Right forelimb (tissue), 1 donor: Measurements from ENCODE around the gene CAPN5.
A peak's percentile ranks its signal among the peaks of the same experiment; 100 is the strongest.
"Not testable (repeated sequence)": the region's sequence is repeated elsewhere in the genome, so short reads cannot be mapped to it uniquely, and the experiment has no call there.

ENCODE experiments used
- DNase-seq: peaks from one replicate; pipeline ENCODE4 v3.0.0-alpha.2; 2018

The CAPN5 gene

GRCh38 chr11:77066229-77067042, at the start of gene CAPN5:
CAPN5 (plus strand) TSS chr11:77066971; CDS start chr11:77084887, 17,916 bp downstream.
- DNase-seq = peak; percentile 95

DNA sequence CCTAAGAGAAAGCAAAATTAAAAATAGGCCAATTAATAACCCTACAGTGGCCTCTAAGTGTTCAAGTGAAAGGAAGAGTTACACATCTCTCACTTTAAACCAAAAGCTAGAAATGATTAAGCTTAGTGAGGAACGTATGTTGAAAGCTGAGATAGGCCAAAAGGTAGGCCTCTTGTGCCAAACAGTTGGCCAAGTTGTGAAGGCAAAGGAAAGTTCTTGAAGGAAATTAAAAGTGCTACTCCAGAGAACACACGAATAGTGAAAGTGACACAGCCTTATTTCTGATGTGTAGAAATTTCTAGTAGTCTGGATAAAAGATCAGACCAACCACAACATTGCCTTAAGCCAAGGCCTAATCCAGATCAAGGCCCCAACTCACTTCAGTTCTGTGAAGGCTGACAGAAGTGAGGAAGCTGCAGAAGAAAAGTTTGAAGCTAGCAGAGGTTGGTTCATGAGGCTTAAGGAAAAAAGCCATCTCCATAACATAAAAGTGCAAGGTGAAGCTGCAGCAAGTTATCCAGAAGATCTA, 48.3 kb upstream of the CAPN5 start:
- not testable (repeated sequence) for DNase-seq

DNA sequence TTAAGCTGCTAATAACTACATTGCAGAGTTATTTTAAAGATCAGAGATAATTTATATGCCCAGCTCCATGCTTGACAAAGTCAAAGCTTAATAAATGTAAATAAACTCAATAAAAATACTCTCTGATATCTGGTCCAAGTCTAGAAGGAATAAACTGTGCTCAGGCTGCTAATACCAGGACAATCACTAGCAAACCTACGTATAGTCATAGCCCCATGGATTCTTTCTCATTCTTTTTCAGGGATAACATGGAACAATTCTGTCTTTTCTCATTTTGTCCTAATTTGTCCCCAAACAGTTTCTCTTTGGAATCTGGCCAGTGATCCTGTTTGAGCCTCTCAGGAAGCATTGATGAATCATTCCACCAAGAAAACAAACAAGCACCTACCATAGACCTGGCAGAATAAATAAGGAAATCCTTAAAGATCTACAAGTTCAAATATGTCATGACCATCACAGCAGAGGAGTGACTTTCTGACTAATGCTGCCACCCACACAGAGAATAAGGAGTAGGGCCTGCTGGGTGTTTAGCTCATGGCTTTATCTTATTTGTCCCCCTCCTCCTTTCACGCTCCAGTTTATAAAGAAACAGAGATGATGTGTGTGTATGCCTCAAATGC, 46.7 kb upstream of the CAPN5 start:
- DNase-seq = no peak

GRCh38 chr11:77020734-77021133, 46.0 kb upstream of the CAPN5 start:
- no peak for DNase-seq

GRCh38 chr11:77024745-77025144, 42.0 kb upstream of the CAPN5 start:
- no peak for DNase-seq

DNA sequence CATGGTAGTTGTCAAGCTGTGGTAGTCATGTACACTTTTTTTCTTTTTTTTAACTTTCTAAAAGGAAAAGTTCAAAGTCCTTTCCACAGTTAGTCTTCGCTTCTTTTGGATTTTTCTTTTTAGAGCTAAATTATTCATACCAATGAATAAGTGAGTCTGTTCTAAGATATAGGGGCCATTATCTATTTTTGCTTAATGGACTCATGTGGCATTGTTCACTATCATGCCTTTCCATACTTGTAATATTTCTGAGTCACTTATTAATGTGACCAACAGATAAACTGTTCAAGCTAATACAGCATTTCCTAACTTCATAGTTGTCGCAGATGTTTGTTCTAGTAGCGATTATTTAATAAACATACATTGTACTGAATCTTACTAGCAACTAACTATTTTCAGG, 40.5 kb upstream of the CAPN5 start:
- no peak for DNase-seq

DNA sequence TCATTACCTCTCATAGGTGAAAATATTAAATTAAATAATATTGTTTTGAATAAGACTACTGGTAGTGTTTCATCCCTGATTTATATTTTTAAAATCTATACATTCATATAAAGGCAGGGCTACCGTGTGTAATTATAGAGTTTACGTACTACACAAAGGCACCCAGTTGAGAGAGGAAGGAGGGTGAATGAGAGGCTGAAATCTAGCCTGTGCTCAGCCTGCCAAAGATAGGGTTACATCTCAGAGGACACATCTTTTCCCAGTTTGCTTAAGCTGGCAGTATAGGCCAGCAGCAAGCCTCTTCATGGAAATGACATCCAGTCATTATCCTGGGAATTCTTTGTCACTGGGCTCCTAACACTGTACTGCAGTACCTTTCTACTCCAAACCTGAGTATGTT, 40.0 kb upstream of the CAPN5 start:
- DNase-seq = no peak

DNA sequence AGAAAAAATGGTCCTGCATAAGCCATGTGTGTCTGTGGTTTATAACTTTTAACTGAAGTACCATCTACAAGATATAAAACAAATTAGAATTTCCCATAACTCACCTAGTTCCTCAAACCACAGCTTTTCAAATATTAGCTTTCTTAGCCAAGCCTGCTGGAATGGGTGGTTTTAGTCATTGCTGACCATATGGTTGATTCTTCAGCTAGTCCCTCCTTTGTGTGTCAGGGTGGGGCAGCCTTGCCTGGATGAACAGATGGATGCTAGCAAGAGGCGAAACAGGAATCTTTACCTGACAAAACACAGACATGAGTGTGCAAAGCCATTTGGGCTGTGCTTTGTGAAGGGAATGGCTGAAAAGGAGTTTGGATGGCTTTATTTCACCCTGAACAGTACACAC, 39.5 kb upstream of the CAPN5 start:
- no peak for DNase-seq

DNA sequence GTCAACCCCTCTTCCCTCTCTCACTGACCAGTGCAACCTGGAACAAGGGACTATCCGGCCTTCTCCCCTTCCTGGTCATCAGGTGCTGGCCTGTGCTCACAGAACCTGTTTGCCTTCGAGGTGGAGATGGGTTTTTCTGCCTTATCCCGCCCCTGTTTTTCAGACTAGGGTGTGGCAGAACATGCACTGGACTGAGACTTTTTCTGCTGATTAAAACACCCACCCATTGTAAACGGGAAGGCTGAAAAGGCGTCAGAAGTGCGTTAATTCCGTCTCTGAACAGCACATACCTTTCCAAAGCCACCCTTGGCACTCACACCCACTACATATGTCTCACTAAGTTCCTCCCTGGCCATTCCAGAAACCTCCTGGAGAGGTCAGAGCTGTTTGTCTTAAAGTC, 36.9 kb upstream of the CAPN5 start:
- DNase-seq = no peak

DNA sequence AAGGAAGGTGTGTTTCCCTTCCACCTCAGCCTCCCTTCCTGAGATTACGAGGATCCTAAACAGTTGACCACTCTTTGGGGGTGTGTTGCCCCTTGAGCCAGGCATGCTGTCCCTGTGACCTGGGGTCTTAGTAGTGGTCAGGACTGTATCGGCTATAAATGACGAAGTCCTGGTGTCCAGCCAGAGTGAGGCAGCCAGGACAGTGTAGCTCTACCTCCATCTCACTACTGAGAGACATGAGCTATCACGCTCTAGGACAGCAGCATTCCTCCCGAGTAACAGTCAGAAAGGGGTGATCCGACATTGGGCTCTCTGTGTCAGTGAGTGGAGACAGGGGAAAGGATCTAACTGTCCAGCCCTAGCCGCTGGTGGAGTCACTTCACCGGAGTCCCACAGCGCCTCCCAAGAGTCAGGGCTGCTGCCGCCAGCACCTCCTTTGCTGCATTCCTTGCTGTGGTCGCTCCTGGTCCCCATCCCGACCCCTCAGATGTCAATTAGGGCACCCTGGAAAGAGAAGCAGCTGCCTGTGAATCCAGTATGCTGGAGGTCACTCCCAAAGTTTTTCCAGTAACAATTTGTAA, 35.8 kb upstream of the CAPN5 start:
- DNase-seq = no peak

DNA sequence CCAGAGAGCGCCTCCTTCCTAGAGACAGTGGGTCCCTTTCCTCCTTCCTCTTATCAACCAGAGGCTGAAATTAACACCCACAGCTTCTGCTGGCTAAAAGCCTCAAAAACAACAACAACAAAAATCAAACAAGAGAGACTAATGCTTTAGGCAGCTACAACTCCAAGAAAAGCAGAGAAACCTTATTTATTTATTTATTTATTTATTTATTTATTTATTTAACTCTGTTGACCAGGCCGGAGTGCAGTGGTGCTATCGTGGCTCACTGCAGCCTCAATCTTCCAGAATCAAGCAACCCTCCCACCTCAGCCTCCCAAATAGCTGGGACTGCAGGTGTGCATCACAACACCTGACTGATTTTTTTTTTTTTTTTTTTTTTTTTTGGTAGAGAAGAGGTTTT, 35.2 kb upstream of the CAPN5 start:
- no peak for DNase-seq

- no peak for DNase-seq
These were observed 31.7 kb upstream of the CAPN5 start for GRCh38 chr11:77035039-77035438.

DNA sequence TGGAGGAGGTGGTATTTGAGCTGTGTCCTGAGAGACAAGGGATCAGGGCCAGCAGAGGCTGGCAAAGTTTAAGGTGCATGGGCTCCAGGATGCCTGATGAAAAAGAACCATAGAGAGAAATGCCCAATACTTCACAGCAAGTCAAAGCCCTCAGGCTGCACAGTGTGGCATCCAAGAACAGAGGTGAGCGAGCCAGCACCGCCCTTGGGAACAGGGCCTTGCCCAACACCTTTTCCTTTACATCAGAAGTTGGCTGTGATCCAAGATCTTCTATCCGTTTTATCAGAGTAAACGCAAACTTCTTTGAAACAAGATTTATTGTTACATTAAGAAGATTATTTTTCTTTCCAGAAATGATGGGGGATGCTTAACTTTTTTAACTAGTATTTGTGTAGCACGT, 31.2 kb upstream of the CAPN5 start:
- DNase-seq = no peak

GRCh38 chr11:77036398-77036797, 30.4 kb upstream of the CAPN5 start:
- no peak for DNase-seq

- DNase-seq = no peak
These were observed 29.7 kb upstream of the CAPN5 start for GRCh38 chr11:77037057-77037456.

GRCh38 chr11:77038029-77038824, 28.5 kb upstream of the CAPN5 start:
- no peak for DNase-seq

GRCh38 chr11:77038825-77039326, 27.9 kb upstream of the CAPN5 start:
- no peak for DNase-seq

DNA sequence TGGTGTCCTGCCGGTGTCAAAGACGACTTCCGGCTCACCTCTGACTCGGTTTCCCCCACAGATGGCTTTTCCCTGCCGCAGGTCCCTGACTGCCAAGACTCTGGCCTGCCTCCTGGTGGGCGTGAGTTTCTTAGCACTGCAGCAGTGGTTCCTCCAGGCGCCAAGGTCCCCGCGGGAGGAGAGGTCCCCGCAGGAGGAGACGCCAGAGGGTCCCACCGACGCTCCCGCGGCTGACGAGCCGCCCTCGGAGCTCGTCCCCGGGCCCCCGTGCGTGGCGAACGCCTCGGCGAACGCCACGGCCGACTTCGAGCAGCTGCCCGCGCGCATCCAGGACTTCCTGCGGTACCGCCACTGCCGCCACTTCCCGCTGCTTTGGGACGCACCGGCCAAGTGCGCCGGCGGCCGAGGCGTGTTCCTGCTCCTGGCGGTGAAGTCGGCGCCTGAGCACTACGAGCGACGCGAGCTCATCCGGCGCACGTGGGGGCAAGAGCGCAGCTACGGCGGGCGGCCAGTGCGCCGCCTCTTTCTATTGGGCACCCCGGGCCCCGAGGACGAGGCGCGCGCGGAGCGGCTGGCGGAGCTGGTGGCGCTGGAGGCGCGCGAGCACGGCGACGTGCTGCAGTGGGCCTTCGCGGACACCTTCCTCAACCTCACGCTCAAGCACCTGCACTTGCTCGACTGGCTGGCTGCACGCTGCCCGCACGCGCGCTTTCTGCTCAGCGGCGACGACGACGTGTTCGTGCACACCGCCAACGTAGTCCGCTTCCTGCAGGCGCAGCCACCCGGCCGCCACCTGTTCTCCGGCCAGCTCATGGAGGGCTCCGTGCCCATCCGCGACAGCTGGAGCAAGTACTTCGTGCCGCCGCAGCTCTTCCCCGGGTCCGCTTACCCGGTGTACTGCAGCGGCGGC, 27.0 kb upstream of the CAPN5 start:
- peak; percentile 63 for DNase-seq

DNA sequence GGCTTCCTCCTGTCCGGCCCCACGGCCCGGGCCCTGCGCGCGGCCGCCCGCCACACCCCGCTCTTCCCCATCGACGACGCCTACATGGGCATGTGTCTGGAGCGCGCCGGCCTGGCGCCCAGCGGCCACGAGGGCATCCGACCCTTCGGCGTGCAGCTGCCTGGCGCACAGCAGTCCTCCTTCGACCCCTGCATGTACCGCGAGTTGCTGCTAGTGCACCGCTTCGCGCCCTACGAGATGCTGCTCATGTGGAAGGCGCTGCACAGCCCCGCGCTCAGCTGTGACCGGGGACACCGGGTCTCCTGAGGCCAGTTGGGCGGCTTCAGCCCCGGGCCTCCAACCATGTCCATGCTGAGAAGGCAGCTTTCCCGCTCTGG, 26.4 kb upstream of the CAPN5 start:
- no peak for DNase-seq

GRCh38 chr11:77040889-77041288, 25.9 kb upstream of the CAPN5 start:
- DNase-seq = no peak

DNA sequence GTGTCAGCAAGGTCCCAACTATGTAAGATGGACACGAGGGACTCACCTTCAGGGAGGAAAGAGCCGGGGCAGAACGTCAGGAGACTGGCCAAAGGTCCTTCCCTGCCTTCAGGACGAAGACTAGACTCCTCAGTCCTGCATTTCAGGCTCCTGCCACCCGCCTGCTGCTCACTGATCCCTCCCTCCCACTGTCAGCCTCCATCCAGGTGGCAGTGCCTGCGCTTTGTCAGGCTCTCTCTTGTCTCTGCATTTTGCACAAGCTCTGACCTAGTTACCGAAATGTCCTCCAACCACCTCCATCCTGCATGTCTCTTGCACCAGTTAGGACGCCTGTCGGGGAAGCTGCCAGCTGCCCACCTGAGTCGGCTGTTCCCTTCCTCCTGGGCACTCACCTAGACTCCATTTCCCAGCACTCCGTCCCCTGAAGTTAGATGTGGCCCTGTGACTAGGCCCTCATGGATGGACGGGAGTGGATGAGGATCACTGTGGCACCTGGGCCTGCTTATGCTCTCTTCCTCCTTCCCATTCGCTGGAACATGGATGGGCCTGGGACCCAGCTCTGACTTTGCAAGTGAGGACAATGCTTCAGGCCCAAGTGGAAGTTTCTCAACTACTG, 24.6 kb upstream of the CAPN5 start:
- no peak for DNase-seq
